ENCODE results near the gene INVS.

Gene INVS

DNA sequence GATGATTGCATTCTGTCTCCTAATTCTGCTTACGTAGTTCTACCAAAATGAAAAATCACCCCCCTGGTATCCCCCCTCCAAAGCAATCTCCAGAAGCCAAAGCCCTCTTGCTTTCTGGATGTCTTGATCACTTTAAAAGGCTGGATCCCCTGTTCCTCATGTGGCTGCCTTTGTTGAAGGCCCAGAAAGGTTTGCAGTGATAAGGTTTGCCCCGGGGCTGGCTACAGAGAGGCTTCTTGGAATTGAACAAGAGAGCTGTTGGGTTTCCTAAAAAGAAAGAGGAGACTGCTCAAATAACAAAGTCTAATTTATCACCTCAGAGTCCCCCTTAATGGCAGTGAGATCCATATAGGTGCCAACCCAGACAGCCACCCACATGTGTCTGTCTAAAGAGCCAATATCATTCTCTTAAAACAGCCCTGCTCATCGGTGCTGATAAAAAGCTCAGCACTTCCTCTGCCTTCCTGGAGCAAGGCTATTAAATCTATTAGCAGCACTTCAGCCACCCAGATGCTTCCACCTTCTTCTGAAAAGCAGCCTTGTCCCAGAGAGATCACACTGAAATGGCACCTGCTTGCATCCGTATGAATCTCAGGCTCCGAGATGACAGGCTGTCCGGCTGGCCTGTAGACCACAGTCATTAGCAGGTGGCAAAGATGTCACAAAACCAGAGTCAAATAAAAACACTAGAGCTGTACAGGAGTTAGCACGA, 182.8 kb downstream of the INVS start:
- DNase-seq (ENCODE audit: low read depth): no peak
- TF ChIP-seq, protein P1, sequence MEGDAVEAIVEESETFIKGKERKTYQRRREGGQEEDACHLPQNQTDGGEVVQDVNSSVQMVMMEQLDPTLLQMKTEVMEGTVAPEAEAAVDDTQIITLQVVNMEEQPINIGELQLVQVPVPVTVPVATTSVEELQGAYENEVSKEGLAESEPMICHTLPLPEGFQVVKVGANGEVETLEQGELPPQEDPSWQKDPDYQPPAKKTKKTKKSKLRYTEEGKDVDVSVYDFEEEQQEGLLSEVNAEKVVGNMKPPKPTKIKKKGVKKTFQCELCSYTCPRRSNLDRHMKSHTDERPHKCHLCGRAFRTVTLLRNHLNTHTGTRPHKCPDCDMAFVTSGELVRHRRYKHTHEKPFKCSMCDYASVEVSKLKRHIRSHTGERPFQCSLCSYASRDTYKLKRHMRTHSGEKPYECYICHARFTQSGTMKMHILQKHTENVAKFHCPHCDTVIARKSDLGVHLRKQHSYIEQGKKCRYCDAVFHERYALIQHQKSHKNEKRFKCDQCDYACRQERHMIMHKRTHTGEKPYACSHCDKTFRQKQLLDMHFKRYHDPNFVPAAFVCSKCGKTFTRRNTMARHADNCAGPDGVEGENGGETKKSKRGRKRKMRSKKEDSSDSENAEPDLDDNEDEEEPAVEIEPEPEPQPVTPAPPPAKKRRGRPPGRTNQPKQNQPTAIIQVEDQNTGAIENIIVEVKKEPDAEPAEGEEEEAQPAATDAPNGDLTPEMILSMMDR (IDR thresholded peaks at IDR 0.05; ENCODE audit: low read depth, low read length, missing control alignments): no peak
- H3K4me3 ChIP-seq (ENCODE audit: low read depth, low read length): no peak overlapping the region

DNA sequence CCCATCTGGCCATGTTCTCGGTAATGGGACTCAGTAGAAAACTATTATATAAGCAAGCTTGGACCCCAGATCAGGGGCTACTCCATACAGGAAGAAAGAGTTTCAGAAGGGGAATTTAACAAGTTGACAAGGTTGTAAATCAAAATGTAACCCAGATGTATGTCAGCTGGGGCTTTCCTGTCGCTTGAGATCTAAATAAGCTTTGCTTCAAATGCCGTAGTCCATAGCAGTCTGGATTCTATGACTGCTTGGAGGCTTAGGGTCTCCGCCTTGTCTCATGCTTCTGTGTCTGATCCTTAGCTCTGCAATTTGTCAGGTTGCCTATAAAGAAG, 183.3 kb downstream of the INVS start:
- no peak for DNase-seq (ENCODE audit: low read depth)
- H3K4me3 ChIP-seq (ENCODE audit: low read depth, low read length): no peak overlapping the region
- TF ChIP-seq, protein P1 (IDR thresholded peaks at IDR 0.05; ENCODE audit: low read depth, low read length, missing control alignments): no peak

DNA sequence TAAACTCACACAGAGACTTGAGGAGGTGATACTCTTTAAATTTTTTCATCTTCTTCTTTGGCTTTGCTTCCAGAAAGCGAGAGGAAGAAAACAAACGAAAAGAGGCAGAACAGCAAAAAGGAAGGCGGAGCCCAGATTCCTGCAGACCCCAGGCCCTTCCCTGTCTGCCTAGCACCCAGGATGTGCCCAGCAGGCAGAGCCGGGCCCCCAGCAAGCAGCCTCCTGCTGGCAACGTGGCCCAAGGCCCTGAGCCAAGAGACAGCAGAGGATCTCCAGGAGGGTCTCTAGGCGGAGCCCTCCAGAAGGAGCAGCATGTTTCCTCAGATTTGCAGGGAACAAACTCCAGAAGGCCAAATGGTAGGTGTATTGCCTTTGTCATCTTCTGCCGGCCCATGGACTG, 185.2 kb downstream of the INVS start:
- TF ChIP-seq, protein P1 (IDR thresholded peaks at IDR 0.05; ENCODE audit: low read depth, low read length, missing control alignments): no peak
- no peak overlapping the region for H3K4me3 ChIP-seq (ENCODE audit: low read depth, low read length)
- DNase-seq (ENCODE audit: low read depth): no peak

DNA sequence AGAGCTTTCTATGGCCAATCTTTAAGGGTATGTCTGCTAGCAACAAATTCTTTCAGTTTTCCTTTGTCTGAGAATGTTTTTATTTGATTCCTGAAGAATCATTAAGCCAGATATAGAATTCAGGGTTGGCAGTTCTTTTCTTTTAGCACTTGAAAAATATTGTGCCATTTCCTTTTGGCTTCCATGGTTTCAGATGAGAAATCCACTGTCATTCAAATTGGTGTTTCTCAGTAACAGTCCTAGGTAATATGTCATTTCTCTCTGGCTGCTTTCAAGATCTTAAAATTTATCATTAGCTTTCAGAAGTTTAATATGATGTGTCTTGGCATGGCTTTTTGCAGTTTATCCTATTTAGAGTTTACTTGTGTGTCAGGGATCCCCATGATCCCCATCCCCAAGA, 186.0 kb downstream of the INVS start:
- TF ChIP-seq, protein P1 (IDR thresholded peaks at IDR 0.05; ENCODE audit: low read depth, low read length, missing control alignments): no peak
- no peak overlapping the region for H3K4me3 ChIP-seq (ENCODE audit: low read depth, low read length)
- DNase-seq (ENCODE audit: low read depth): no peak

DNA sequence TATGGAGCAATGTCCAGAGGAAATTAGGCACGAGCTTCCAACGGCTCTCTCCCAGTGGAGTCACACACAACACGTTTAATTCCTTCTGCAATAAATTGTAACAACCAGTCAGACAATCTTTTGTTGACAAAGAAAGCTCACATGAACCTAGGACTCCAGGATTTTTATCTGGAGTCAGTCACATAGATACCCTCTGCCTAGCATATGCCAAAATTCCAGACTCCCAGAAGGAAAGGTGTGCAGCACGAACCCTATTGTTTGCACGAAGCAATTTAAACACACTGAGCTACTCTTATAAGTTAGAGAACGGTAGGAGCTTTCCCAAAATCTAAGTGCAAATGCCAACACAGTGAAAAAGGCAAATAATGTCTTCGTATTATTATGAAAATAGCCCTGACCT, 186.6 kb downstream of the INVS start:
- H3K4me3 ChIP-seq (ENCODE audit: low read depth, low read length): no peak overlapping the region
- no peak for DNase-seq (ENCODE audit: low read depth)
- TF ChIP-seq, protein P1 (IDR thresholded peaks at IDR 0.05; ENCODE audit: low read depth, low read length, missing control alignments): no peak

DNA sequence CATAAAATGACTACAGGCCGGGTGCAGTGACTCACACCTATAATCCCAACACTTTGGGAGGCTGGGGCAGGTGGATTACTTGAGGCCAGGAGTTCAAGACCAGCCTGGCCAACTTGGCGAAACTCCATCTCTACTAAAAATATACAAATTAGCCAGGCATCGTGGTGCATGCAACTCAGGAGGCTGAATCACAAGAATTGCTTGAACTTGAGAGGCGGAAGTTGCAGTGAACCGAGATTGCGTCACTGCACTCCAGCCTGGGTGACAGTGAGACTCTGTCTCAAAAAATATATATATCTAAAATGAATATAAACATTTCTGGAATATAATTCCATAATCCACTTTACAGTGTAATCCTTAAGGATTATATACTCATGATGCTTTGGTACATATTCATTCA, 187.2 kb downstream of the INVS start:
- DNase-seq (ENCODE audit: low read depth): no peak
- TF ChIP-seq, protein P1 (IDR thresholded peaks at IDR 0.05; ENCODE audit: low read depth, low read length, missing control alignments): no peak
- no peak overlapping the region for H3K4me3 ChIP-seq (ENCODE audit: low read depth, low read length)

DNA sequence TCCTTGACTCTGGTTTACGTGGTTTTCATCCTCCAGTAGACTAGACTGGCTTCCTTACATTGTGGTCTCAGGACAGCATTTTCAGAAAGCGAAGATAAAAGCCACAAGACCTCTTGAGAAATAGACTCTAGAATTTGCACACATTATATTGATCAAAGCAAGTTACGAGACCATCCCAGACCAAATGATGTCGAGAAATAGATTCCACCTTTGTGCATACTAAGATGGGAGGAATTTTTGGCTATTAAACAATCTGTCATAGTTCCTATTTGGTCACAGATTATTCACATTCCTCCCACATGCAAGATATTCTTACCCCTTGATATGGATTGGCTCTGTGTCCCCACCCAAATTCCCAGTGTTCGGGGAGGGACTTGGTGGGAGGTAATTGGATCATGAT, 188.1 kb downstream of the INVS start:
- no peak overlapping the region for H3K4me3 ChIP-seq (ENCODE audit: low read depth, low read length)
- TF ChIP-seq, protein P1 (IDR thresholded peaks at IDR 0.05; ENCODE audit: low read depth, low read length, missing control alignments): no peak
- DNase-seq (ENCODE audit: low read depth): no peak
